Mesenchymal stem cell (in vitro differentiated cells and primary cell): ENCODE data around the gene RLF.

Experiments used
- DNase-seq: peaks from one replicate; pipeline ENCODE4 v3.0.0-alpha.2; 2013
- H2AFZ ChIP-seq: one replicate; pipeline ENCODE4 v1.6.1; 2013; ENCODE audit warnings: low read depth, mild to moderate bottlenecking, control low read depth, inconsistent platforms, low read length, moderate library complexity
- H2AK5ac ChIP-seq: 2 replicates; pipeline ENCODE4 v1.6.1; 2013; ENCODE audit warnings: low read length, moderate library complexity, mild to moderate bottlenecking, inconsistent platforms; ENCODE audit not compliant: severe bottlenecking
- H2BK120ac ChIP-seq: one replicate; pipeline ENCODE4 v1.6.1; 2013; ENCODE audit warnings: low read depth, mild to moderate bottlenecking, inconsistent platforms, low read length, moderate library complexity
- H2BK12ac ChIP-seq, 2 experiments: one replicate each; pipeline ENCODE4 v1.6.1; 2013; ENCODE audit warnings: inconsistent platforms in 2 of 2, low read length in 2 of 2, mild to moderate bottlenecking in 2 of 2, moderate library complexity in 2 of 2, control low read depth in 1 of 2
- H2BK15ac ChIP-seq: one replicate; pipeline ENCODE4 v1.6.1; 2013; ENCODE audit warnings: mild to moderate bottlenecking, low read depth, inconsistent platforms; ENCODE audit not compliant: poor library complexity, severe bottlenecking
- H2BK5ac ChIP-seq: 2 replicates; pipeline ENCODE4 v1.6.1; 2013; ENCODE audit warnings: low read depth, mild to moderate bottlenecking, low read length, control low read depth, inconsistent platforms; ENCODE audit not compliant: poor library complexity, severe bottlenecking
- H3K14ac ChIP-seq, 2 experiments: one replicate each; pipeline ENCODE4 v1.6.1; 2013; ENCODE audit warnings: inconsistent platforms in 2 of 2, low read length in 2 of 2, control low read depth in 1 of 2, mild to moderate bottlenecking in 1 of 2, moderate library complexity in 1 of 2
- H3K18ac ChIP-seq, 2 experiments: one replicate each; pipeline ENCODE4 v1.6.1; 2013; ENCODE audit warnings: inconsistent platforms in 2 of 2, low read length in 2 of 2, control low read depth in 1 of 2, low read depth in 1 of 2, mild to moderate bottlenecking in 1 of 2
- H3K23ac ChIP-seq, 2 experiments: one replicate each; pipeline ENCODE4 v1.6.1; 2013; ENCODE audit warnings: inconsistent platforms in 2 of 2, low read length in 2 of 2, mild to moderate bottlenecking in 2 of 2, moderate library complexity in 2 of 2, control low read depth in 1 of 2
- H3K27ac ChIP-seq: 2 replicates; pipeline ENCODE4 v1.5.1; 2013; ENCODE audit warnings: mild to moderate bottlenecking, moderate library complexity, low read length, control low read depth, inconsistent platforms; ENCODE audit not compliant: poor library complexity, severe bottlenecking
- H3K27me3 ChIP-seq, 2 experiments: 2 replicates each; pipeline versions ENCODE4 v1.6.1 to v1.7.0; 2013; ENCODE audit warnings: low read length in 2 of 2, mild to moderate bottlenecking in 2 of 2, moderate library complexity in 2 of 2, control low read depth in 1 of 2, inconsistent platforms in 1 of 2; ENCODE audit not compliant: control insufficient read depth in 1 of 2, insufficient read depth in 1 of 2
- H3K36me3 ChIP-seq, 2 experiments: 2 replicates each; pipeline versions ENCODE4 v1.6.1 to v1.7.0; 2013; ENCODE audit warnings: low read length in 2 of 2, control low read depth in 1 of 2, inconsistent platforms in 1 of 2, low read depth in 1 of 2, mild to moderate bottlenecking in 1 of 2; ENCODE audit not compliant: insufficient read depth in 2 of 2, control insufficient read depth in 1 of 2
- H3K4ac ChIP-seq, 2 experiments: one replicate each; pipeline ENCODE4 v1.6.1; 2013; ENCODE audit warnings: inconsistent platforms in 2 of 2, low read length in 2 of 2, mild to moderate bottlenecking in 2 of 2, moderate library complexity in 2 of 2, control low read depth in 1 of 2, low read depth in 1 of 2
- H3K4me1 ChIP-seq: 2 replicates; pipeline ENCODE4 v1.6.1; 2013; ENCODE audit warnings: low read depth, low read length, control low read depth; ENCODE audit not compliant: control insufficient read depth, insufficient read depth
- H3K4me2 ChIP-seq: 2 replicates; pipeline ENCODE4 v1.6.1; 2013; ENCODE audit warnings: low read length, mild to moderate bottlenecking, inconsistent platforms; ENCODE audit not compliant: poor library complexity, severe bottlenecking
- H3K4me3 ChIP-seq, 2 experiments: 2 replicates each; pipeline versions ENCODE4 v1.5.1 to v1.7.0; 2013; ENCODE audit warnings: low read length in 2 of 2, mild to moderate bottlenecking in 2 of 2, control low read depth in 1 of 2, low read depth in 1 of 2; ENCODE audit not compliant: insufficient read depth in 1 of 2
- H3K79me1 ChIP-seq: replicated peaks from 2 replicates; pipeline ENCODE4 v1.6.1; 2013; ENCODE audit warnings: mild to moderate bottlenecking, control low read depth, low read length, inconsistent platforms; ENCODE audit not compliant: poor library complexity, severe bottlenecking
- H3K9ac ChIP-seq: 2 replicates; pipeline ENCODE4 v1.7.0; 2013; ENCODE audit warnings: mild to moderate bottlenecking, low read length, moderate library complexity
- H3K9me3 ChIP-seq: 2 replicates; pipeline ENCODE4 v1.7.0; 2013; ENCODE audit warnings: mild to moderate bottlenecking, low read length; ENCODE audit not compliant: control insufficient read depth
- H4K8ac ChIP-seq: one replicate; pipeline ENCODE4 v1.6.1; 2013; ENCODE audit warnings: inconsistent platforms, mild to moderate bottlenecking, low read length, moderate library complexity
- H4K91ac ChIP-seq: one replicate; pipeline ENCODE4 v1.6.1; 2013; ENCODE audit warnings: mild to moderate bottlenecking, low read length, inconsistent platforms
- WGBS: methylation state at CpG from one replicate; pipeline ENCODE4 v1.1.7; 2013; ENCODE audit warnings: mixed read lengths; 5-methylcytosine and 5-hydroxymethylcytosine counted together

RLF gene

GRCh38 chr1:40239626-40240025 lies 78.4 kb downstream of the RLF start:
- DNase-seq: no peak
- Histone ChIP-seq H2BK120ac (no peak overlapping the region), H2BK5ac (no peak overlapping the region), H3K4me3 (no peak overlapping the region), H3K36me3 (peaks cover 3 to 52% of the 10 kb centered on the region in 2 experiments), H3K23ac (no peak overlapping the region), H2BK12ac (no peak overlapping the region), H3K4me1 (peaks cover 2% of the 10 kb centered on the region), H2AK5ac (no peak overlapping the region), H3K4me2 (no peak overlapping the region), H3K79me1 (peaks cover 5% of the 10 kb centered on the region), H3K4ac (no peak overlapping the region), H4K8ac (no peak overlapping the region), H3K14ac (no peak overlapping the region), H2AFZ (no peak overlapping the region), H3K18ac (no peak overlapping the region), H3K27ac (no peak overlapping the region), H3K9ac (no peak overlapping the region), H3K9me3 (no peaks in the 10 kb centered on the region), H3K27me3 (no peaks in the 10 kb centered on the region), H2BK15ac (no peak overlapping the region), H4K91ac (no peak overlapping the region)
- WGBS: 100% methylated on average over 1 of the region's 1 CpG

GRCh38 chr1:40240390-40240789 lies 79.2 kb downstream of the RLF start:
- Histone ChIP-seq H3K36me3 (peaks cover 3 to 46% of the 10 kb centered on the region in 2 experiments), H3K23ac (no peak overlapping the region)
- WGBS: 95% methylated on average over 2 of the region's 2 CpGs

GRCh38 chr1:40241362-40241761 lies 80.2 kb downstream of the RLF start:
- no peak overlapping the region for H2BK5ac ChIP-seq
- 77% methylated on average over 1 of the region's 1 CpG for WGBS

More at GRCh38 chr1:40240390-40240789, 79.2 kb downstream of the RLF start:
- Histone ChIP-seq H4K8ac (no peak overlapping the region), H2BK5ac (no peak overlapping the region), H3K4me3 (no peak overlapping the region), H3K18ac (no peak overlapping the region), H2AFZ (no peak overlapping the region), H3K4ac (no peak overlapping the region), H2BK12ac (no peak overlapping the region), H3K9ac (no peak overlapping the region), H3K14ac (no peak overlapping the region), H3K4me1 (peaks cover 2% of the 10 kb centered on the region), H4K91ac (no peak overlapping the region), H2BK15ac (no peak overlapping the region), H3K4me2 (no peak overlapping the region), H3K79me1 (peaks cover 5% of the 10 kb centered on the region), H3K27me3 (no peaks in the 10 kb centered on the region), H2AK5ac (no peak overlapping the region), H2BK120ac (no peak overlapping the region), H3K27ac (no peak overlapping the region), H3K9me3 (no peaks in the 10 kb centered on the region)
- DNase-seq: no peak

GRCh38 chr1:40243351-40243750 lies 82.2 kb downstream of the RLF start:
- no peak overlapping the region for H2BK12ac ChIP-seq
- no peak overlapping the region for H3K23ac ChIP-seq
- no peak overlapping the region for H4K91ac ChIP-seq
- H3K9ac ChIP-seq: no peak overlapping the region
- H3K14ac ChIP-seq: no peak overlapping the region
- H3K4me3 ChIP-seq: no peak overlapping the region
- no peak overlapping the region for H3K4ac ChIP-seq
- H2BK15ac ChIP-seq: no peak overlapping the region
- H3K36me3 ChIP-seq: peaks cover 3 to 17% of the 10 kb centered on the region in 2 experiments
- no peak overlapping the region for H2AK5ac ChIP-seq
- no peak for DNase-seq
- H3K4me2 ChIP-seq: no peak overlapping the region
- H2BK120ac ChIP-seq: no peak overlapping the region
- H2AFZ ChIP-seq: no peak overlapping the region
- no peak overlapping the region for H4K8ac ChIP-seq
- H3K4me1 ChIP-seq: peaks cover 2% of the 10 kb centered on the region
- peaks cover 3% of the 10 kb centered on the region for H3K79me1 ChIP-seq
- H2BK5ac ChIP-seq: no peak overlapping the region
- H3K9me3 ChIP-seq: no peaks in the 10 kb centered on the region
- no peak overlapping the region for H3K18ac ChIP-seq
- no peaks in the 10 kb centered on the region for H3K27me3 ChIP-seq
- WGBS: no CpG with 5 or more reads among the region's 2 CpGs
- H3K27ac ChIP-seq: no peak overlapping the region

More at GRCh38 chr1:40241362-40241761, 80.2 kb downstream of the RLF start:
- Histone ChIP-seq H4K8ac (no peak overlapping the region), H4K91ac (no peak overlapping the region), H2AK5ac (peak overlapping the region; percentile 9), H3K79me1 (peaks cover 5% of the 10 kb centered on the region), H2BK120ac (no peak overlapping the region), H3K4me2 (no peak overlapping the region), H3K27ac (peak overlapping the region; percentile 91), H3K23ac (no peak overlapping the region), H3K4me3 (peak overlapping the region in 1 of 2 experiments; percentile 16), H3K36me3 (peaks cover 3 to 36% of the 10 kb centered on the region in 2 experiments), H2BK15ac (no peak overlapping the region), H2BK12ac (peak overlapping the region in 1 of 2 experiments; percentile 61), H3K14ac (no peak overlapping the region), H3K9me3 (no peaks in the 10 kb centered on the region), H3K4ac (no peak overlapping the region), H3K27me3 (no peaks in the 10 kb centered on the region), H3K9ac (peak overlapping the region; percentile 9), H3K4me1 (peaks cover 2% of the 10 kb centered on the region), H3K18ac (peak overlapping the region in 1 of 2 experiments; percentile 23), H2AFZ (no peak overlapping the region)
- DNase-seq: no peak
